Rectal smooth muscle tissue (tissue), 1 donor: ENCODE measurements around the gene SMAD3.
A peak's percentile ranks its signal among the peaks of the same experiment; 100 is the strongest.

Source experiments
- H3K27ac ChIP-seq: one replicate; pipeline ENCODE4 v1.7.0; 2013; ENCODE audit warnings: low read depth, low read length, inconsistent platforms
- H3K27me3 ChIP-seq: one replicate; pipeline ENCODE4 v1.7.0; 2013; ENCODE audit warnings: low read length; ENCODE audit not compliant: control insufficient read depth, insufficient read depth
- H3K36me3 ChIP-seq: one replicate; pipeline ENCODE4 v1.7.0; 2013; ENCODE audit warnings: low read length; ENCODE audit not compliant: control insufficient read depth, insufficient read depth
- H3K4me1 ChIP-seq: one replicate; pipeline ENCODE4 v1.7.0; 2013; ENCODE audit warnings: low read length; ENCODE audit not compliant: control insufficient read depth, insufficient read depth
- H3K4me3 ChIP-seq: one replicate; pipeline ENCODE4 v1.7.0; 2013; ENCODE audit warnings: low read length
- H3K9ac ChIP-seq: one replicate; pipeline ENCODE4 v1.7.0; 2013; ENCODE audit warnings: low read length

SMAD3 gene

GRCh38 chr15:67100801-67101581 lies 35.6 kb downstream of the SMAD3 start:
- Histone ChIP-seq H3K9ac (no peak overlapping the region), H3K36me3 (no peaks in the 10 kb centered on the region), H3K4me3 (no peak overlapping the region), H3K4me1 (peaks cover 31% of the 10 kb centered on the region), H3K27ac (no peak overlapping the region), H3K27me3 (no peaks in the 10 kb centered on the region)

- Histone ChIP-seq H3K27ac (no peak overlapping the region), H3K27me3 (no peaks in the 10 kb centered on the region), H3K4me3 (no peak overlapping the region), H3K36me3 (no peaks in the 10 kb centered on the region), H3K9ac (no peak overlapping the region), H3K4me1 (peaks cover 40% of the 10 kb centered on the region)
Observed at GRCh38 chr15:67101911-67102598, 36.7 kb downstream of the SMAD3 start.

GRCh38 chr15:67102599-67102929 lies 37.2 kb downstream of the SMAD3 start:
- H3K4me1 ChIP-seq: peaks cover 43% of the 10 kb centered on the region
- no peak overlapping the region for H3K4me3 ChIP-seq
- H3K27me3 ChIP-seq: no peaks in the 10 kb centered on the region
- H3K27ac ChIP-seq: no peak overlapping the region
- no peaks in the 10 kb centered on the region for H3K36me3 ChIP-seq
- H3K9ac ChIP-seq: no peak overlapping the region

DNA sequence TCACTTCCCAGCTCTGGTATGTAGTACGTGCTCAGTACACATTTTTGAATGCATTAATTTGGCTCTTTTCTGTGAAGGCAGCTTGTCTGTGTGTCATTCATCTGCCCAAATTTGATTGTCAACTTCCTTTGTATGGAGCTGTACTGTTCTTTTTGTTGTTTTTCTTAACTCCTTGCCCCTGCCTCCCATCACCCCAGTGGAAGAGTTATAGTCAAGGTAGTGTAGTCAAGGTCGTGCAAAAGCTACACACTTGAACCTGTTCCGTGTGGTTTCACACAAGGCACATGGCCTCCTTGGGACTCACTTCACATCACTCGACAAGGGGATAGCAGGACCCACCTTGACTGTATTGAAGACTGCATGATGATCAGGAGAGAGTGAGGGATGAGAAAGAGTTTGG lies 37.6 kb downstream of the SMAD3 start:
- H3K4me3 ChIP-seq: no peak overlapping the region
- no peak overlapping the region for H3K27ac ChIP-seq
- no peaks in the 10 kb centered on the region for H3K27me3 ChIP-seq
- peaks cover 40% of the 10 kb centered on the region for H3K4me1 ChIP-seq
- H3K9ac ChIP-seq: no peak overlapping the region
- H3K36me3 ChIP-seq: no peaks in the 10 kb centered on the region

GRCh38 chr15:67103432-67103831 lies 38.0 kb downstream of the SMAD3 start:
- Histone ChIP-seq H3K9ac (no peak overlapping the region), H3K27ac (no peak overlapping the region)

DNA sequence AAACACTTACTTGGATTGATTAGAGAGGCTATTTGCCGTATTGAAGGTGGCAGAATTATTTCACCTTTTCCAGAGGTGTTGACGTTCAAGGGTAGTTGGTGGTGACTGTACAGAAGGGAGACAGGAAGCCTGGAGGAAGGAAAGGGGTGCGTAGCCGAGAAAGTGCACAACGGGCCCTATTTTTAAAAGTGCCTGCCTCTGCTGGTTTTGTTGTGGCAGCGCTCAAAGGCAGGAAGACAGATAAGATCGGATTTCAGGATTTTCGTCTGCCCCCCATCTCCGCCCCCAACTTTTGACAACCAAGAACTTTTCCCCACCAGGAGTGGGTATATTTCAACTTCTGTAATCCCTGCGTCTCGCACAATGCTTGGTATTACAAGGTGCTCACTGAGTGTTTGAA lies 38.5 kb downstream of the SMAD3 start:
- Histone ChIP-seq H3K4me1 (peaks cover 34% of the 10 kb centered on the region), H3K27me3 (no peaks in the 10 kb centered on the region)

More at GRCh38 chr15:67103432-67103831, 38.0 kb downstream of the SMAD3 start:
- no peak overlapping the region for H3K4me3 ChIP-seq
- H3K27me3 ChIP-seq: no peaks in the 10 kb centered on the region
- no peaks in the 10 kb centered on the region for H3K36me3 ChIP-seq
- H3K4me1 ChIP-seq: peaks cover 38% of the 10 kb centered on the region

DNA sequence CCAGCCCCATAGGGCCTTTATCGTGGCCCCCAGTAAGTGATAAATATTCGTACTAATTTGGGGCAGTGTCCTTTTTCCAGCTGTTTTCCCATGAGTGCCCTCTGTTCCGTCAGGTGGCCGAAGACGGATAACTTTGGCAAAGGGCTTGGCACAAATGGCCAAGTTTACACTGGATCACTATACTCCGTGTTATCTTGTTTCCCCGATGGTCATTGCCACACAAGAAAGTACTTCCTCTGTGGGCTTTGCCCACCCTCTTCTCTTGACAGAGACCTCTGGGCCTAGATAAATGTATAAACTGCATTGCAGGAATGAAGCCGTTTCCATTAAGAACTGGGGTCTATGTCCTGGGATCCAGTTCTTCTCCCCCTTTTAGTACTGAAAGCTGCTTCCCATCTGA lies 39.1 kb downstream of the SMAD3 start:
- H3K9ac ChIP-seq: no peak overlapping the region
- H3K27ac ChIP-seq: peak overlapping the region; percentile 24
- H3K27me3 ChIP-seq: no peaks in the 10 kb centered on the region
- no peaks in the 10 kb centered on the region for H3K36me3 ChIP-seq
- H3K4me1 ChIP-seq: peaks cover 31% of the 10 kb centered on the region
- no peak overlapping the region for H3K4me3 ChIP-seq

More for the DNA sequence above, 38.5 kb downstream of the SMAD3 start:
- no peak overlapping the region for H3K4me3 ChIP-seq
- no peak overlapping the region for H3K27ac ChIP-seq
- no peak overlapping the region for H3K9ac ChIP-seq
- no peaks in the 10 kb centered on the region for H3K36me3 ChIP-seq

DNA sequence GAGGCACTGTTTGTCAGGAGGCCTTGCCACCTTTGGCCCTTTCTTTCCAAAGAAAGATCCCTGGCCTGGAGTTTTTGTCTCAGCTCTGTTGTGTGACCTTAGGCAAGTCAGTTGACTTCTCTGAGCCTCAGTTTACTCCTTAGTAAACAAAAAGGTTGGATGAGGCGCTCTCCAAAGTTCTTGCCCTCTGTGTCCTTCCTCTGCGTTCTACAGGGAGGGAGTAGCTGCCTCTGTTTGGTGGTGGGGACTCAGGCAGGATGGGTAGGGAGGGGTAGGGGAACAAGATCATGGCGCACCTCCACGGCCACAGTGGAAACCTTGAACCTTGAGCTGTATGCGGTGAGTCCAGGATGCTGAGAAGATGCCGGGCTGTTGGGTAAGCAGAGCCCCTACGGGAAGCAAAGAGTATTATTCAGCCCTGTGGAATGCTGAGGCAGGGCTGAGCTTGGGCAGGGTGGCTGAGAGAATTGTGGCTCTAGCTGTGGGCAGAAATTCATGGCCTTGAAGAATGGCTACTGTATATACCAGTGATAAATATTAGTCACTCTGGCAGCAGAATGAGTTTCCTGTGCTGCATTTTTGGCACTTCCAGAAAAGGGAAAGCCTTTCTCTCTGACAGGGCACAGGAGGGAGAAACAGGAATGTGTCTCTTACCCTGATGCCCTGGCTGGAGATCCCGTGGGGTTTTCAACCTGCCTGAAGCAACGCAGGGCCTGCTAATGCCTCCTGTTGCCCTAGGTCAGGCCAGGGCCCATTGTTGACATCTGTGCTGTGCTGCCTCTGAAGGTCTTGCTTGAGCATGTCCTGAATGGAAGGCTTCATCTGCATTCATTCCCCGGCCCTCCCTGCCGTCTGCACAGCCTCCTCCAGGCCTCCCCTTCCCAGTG lies 39.9 kb downstream of the SMAD3 start:
- Histone ChIP-seq H3K4me1 (peaks cover 31% of the 10 kb centered on the region), H3K27ac (peak overlapping the region; percentile 51), H3K9ac (no peak overlapping the region), H3K4me3 (no peak overlapping the region), H3K36me3 (no peaks in the 10 kb centered on the region), H3K27me3 (no peaks in the 10 kb centered on the region)

DNA sequence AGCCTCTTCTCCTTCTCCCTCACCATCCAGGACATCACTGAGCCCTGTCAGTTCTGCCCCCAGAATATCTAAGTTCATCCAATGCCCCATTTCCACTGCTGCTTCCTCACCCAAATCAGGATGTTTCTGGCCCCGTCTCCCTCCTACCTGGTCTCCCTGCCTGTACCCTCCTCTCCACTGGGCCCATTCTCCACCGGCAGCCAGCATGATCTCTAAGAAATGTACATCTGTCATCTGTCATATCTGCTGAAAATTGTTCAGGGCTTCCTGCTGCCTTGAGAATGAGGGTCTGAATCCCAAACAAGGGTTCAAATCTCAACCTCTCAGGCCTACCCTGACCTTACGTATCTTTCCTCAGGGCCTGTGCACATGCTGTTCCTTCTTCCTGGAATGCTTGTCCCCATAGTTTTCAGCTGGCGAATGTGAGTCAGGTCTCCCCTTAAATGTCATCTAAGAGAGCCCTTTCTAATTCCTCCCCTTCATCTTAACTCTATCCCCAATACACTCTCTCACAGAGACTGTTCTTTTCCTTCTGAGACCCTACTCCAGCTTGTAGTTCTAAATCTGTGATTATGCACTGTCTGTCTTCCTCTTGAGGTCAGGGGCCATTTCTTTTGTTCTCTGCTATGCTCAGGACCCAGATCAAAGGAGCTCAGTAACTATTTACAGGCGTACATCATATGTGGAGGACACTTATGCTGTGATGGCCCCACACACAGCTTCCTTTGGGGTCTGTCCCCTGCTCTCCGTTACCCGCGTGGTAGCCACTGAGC lies 40.8 kb downstream of the SMAD3 start:
- Histone ChIP-seq H3K27ac (peak overlapping the region; percentile 51), H3K9ac (no peak overlapping the region), H3K36me3 (no peaks in the 10 kb centered on the region), H3K4me1 (peaks cover 27% of the 10 kb centered on the region), H3K4me3 (no peak overlapping the region), H3K27me3 (no peaks in the 10 kb centered on the region)

DNA sequence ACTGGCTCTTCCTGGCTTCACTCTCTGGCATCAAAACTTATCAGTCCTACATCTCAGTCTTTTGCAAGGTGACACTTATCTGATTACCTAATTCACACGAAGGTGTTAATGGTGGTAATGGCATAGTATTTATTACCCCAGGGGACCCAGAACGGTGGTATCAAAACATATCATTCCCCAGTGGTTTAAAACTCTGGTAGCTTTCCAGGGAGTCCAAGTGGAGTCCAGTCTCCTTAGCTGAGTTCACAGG lies 41.3 kb downstream of the SMAD3 start:
- Histone ChIP-seq H3K27ac (peak overlapping the region; percentile 51), H3K4me3 (no peak overlapping the region), H3K36me3 (no peaks in the 10 kb centered on the region), H3K9ac (no peak overlapping the region), H3K4me1 (peaks cover 24% of the 10 kb centered on the region), H3K27me3 (no peaks in the 10 kb centered on the region)

DNA sequence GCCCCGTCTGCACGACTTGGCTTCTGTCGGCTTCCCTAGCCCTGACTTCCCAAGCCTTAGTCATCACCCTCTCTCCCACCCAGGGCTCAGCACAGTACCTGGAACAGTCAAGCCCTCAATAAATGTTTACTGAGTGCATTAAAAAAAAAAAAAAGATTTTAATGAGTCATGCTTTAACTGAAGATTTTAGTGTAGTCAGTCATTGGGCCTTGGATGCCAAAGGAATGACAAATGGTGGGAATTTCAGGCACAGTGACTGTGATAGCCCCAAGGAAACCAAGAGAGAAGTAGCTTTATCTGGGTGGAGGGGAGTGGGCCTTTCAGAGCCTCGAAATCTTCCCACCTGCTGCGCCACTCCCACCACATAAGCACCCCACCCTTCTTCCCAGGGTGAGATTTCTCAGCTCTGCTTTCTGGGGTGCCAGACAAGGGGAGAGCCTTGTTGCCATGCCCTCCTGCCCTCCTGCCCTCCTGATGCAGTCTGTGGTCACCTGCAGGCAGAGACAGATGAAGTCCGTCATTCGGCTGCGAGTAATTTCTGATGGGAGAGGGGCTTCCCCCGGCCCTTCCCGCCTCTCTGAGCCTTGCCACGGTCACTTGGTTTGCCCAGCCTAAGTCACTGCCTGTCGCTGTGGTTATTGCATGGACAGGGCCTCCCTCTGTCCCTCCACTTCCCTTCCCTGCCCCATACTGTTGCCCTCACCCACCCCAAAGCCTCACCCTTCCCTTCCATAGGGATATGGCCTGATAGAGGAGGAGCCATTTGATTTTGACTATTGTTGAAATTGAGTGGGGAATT lies 41.8 kb downstream of the SMAD3 start:
- H3K9ac ChIP-seq: no peak overlapping the region
- H3K36me3 ChIP-seq: no peaks in the 10 kb centered on the region
- no peak overlapping the region for H3K4me3 ChIP-seq
- H3K4me1 ChIP-seq: peaks cover 24% of the 10 kb centered on the region
- peak overlapping the region; percentile 19 for H3K27ac ChIP-seq
- no peaks in the 10 kb centered on the region for H3K27me3 ChIP-seq
